HG03196 (cell line): ENCODE data around the gene ZNF574.
A peak's percentile ranks its signal among the peaks of the same experiment; 100 is the strongest.
"Not testable (repeated sequence)": the region's sequence is repeated elsewhere in the genome, so short reads cannot be mapped to it uniquely, and the experiment has no call there.

Experiments used
- ATAC-seq: cut with Tn5 transposase; IDR thresholded peaks from one replicate; pipeline ENCODE4 v1.9.1; 2021; ENCODE audit not compliant: unreplicated experiment

ZNF574 gene

DNA sequence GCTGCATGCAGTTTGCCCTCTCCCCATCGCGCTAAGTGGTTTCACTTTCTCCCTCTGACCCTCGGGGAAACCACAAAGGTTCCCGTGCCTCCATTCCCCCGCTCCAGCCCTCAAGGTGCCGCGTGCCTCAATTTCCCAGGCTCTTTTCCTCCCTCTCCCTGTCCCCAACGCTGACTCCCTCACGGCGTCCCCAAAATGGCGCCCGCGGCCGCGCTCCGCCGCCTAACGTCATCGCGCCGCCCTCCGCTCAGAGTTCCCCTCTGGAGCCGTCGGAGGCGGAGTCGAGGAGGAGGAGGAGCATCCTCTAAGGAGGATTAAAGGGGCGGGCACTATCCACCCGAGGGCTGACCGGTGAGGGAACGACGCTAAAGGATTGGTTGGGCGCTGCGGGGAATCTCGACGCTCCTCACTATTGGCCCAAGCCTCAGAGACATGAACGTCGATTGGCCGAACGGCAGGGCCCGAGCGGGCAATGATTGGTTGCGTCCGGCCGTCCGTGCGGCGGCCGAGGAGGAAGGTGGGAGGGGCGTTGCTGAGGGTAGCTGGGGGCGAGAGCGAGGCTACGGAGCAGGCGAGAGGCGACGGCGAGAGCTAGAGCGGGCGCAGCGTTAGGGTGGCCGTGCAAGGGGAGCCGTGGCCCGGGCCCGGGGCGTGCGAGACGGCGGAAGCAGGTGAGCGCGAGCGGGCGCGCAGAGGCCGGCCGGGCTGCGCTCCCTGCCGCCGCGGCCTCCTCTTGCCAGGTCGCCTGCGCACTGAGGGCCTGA lies at the start of gene ZNF574:
Gene ZNF574, plus strand, starts transcription at position 551 of the 764 bp plus-strand sequence. CDS start 2,441 bp downstream, outside the sequence.
- ATAC-seq = peak; percentile 89

GRCh38 chr19:42028304-42029216 lies 47.4 kb upstream of the ZNF574 start:
- ATAC-seq = no peak

GRCh38 chr19:42030645-42031440 lies 45.1 kb upstream of the ZNF574 start:
- no peak for ATAC-seq

GRCh38 chr19:42032431-42032830 lies 43.5 kb upstream of the ZNF574 start:
- ATAC-seq = no peak

DNA sequence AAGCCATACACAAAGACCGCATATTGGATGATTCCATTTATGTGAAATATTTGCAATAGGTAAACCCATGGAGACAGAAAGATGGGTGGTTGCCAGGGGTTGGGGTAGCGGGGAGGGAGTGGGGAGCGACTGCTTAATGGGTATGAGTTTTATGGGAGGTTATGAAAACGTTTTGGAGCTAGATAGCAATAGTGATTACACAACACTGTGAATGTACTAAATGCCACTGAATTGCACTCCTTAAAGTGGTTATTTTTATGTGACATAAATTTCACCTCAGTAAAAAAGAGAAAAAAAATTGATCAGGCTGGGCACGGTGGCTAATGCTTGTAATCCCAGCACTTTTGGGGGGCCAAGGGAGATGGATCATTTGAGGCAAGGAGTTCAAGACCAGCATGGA lies 42.6 kb upstream of the ZNF574 start:
- no peak for ATAC-seq

DNA sequence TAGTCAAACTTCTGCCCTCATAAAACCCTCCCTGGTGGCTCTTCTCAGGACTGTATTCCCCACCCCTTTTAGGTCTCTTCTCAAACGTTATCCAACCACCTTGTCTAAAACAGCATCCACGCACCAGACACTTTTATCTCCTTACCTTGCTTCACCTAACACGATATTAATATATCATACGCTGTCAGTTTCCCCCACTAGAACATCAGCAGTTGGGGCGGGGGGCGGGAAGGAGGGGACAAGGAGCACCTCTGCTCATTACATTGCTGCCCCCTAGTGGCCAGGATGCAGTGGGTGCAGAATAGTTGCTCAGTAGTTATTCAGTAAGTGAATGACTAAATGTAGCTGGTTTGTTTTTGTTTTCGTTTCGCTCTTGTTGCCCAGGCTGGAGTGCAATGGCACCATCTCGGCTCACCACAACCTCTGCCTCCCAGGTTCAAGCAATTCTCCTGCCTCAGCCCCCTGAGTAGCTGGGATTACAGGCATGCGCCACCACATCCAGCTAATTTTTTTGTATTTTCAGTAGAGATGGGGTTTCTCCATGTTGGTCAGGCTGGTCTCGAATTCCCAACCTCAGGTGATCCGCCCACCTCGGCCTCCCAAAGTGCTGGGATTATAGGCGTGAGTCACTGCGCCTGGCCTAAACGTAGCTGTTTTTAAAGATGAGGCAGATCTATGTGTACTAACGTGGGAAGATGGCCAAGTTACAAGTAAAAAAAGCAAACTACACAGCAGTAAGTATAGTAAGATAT lies 41.1 kb upstream of the ZNF574 start:
- not testable (repeated sequence) for ATAC-seq

DNA sequence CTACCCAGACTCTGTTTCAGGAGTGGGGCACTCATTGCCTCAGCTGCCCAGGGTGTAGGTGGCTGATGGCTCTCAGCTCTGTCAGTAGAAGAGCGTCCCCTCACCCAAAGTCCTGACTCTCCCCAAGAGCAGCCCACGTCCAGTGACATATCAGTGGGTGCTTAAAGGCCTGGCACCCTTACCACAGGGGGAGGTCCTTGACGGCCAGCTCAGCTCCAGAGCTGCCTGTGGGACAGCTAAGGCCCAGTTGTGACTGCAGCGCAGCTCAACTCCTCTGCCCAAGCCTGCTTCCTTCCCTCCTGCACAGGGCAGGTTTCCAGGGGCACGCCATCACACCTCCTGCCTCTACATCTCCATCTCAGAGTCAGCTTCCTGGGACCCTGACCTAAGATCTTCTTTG lies 38.3 kb upstream of the ZNF574 start:
- no peak for ATAC-seq

DNA sequence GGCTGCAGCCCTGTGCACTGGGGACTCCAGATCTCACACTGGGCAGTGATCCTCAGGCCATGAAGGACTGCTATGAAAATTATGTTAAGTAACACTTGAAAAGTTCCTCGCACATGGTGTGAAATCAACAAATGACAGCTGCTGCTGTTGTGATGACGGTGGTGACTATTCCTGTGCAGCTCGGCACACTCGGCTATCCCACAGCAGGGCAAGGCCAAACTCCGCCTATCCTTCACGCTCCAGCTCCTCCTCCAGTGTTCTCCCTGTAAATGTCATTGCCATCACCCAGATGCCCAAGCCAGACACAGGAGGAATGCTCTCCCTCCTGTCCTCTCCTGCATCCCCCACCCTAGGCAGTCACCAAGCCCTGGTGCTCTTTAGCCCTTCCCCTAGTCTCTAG lies 37.3 kb upstream of the ZNF574 start:
- ATAC-seq = no peak

DNA sequence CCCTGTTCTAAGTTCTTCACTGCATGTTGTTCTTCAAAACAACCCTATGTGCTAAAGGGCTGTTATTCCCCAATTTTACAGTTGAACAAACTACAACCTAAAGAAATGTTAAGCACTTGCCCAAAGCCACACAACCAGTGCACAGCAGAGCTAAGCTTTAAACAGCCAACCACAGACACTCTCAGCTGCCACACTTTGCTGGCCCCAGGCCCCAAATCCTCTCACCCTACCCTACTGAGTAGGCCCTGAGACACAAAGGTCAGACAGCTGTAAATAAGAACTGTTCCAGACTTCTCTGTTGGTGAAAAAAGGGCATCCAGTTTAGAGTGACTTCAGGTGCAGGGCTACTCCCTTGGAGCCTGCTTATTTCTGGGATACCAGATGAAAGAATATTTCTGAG lies 35.9 kb upstream of the ZNF574 start:
- no peak for ATAC-seq

GRCh38 chr19:42040491-42040890 lies 35.5 kb upstream of the ZNF574 start:
- not testable (repeated sequence) for ATAC-seq

DNA sequence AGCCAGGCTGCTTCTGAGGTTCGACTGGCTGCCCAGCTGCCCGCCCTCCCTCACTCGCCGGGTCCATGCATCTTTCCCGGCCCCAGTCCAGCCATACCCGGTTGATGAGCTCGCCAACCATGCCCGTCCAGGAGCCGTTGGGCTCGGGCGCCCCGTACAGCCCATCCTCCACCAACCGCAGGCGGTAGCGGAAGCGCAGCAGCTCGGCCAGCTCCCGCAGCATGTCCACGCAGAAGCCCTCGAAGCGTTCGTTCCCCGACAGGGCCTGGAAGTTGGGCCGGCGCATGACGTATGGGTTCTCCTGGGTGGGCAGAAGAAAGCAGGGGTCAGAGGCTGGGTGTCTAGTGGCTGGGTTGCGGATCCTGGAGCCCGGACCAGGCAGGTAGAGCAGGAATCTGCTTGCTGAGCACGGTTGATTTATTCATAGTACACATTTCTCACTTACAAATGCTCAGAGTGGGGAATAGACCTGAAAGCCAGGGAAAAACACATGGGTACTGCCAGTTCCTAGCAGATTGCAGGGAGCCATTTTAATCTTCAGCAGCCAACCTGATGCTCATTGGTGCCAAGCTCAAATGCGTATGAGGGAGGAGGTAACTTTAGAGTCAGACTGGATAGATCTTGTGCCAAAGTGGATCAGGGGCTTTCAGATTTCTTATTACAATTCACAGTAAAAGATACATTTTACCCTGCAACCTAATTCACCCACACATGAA lies 33.4 kb upstream of the ZNF574 start:
- no peak for ATAC-seq

DNA sequence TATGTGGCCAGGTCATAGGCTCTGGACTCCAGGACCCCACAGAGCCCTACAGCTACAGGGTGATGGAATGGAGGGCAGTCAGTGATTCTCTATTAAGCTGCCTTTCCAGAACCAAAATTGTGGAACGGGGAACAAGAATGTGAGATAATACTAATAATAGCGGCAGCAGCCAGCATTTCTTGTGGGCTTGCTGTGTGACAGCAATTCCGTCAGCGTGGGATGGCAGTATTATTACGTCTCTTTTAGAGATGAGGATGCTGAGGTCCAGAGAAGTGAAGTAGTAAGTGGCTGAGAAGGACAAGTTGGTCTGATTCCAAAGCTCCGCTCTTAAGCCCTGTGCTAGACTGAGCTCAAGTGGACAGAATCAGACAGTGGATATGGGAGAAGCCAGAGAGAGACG lies 30.4 kb upstream of the ZNF574 start:
- no peak for ATAC-seq

DNA sequence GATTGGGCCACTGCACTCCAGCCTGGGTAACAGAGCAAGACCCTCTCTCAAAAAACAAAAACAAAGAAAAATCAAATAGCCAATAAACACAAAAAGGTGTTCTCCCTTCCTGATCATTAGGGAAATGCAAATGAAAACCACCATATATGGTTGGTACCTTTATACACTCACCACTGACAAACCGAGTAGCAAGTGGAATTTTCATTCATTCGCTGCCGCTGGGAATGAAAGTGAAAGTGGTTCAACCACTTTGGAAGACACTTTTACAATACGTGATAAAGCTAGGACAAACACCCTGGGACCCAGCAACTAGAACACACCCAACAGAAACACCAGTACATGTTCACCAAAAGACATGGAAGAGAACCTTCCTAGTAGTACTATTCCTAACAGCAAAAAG lies 27.0 kb upstream of the ZNF574 start:
- no peak for ATAC-seq

GRCh38 chr19:42051166-42052115 lies 24.5 kb upstream of the ZNF574 start:
- no peak for ATAC-seq

- no peak for ATAC-seq
Observed at GRCh38 chr19:42052241-42052863, 23.6 kb upstream of the ZNF574 start.

DNA sequence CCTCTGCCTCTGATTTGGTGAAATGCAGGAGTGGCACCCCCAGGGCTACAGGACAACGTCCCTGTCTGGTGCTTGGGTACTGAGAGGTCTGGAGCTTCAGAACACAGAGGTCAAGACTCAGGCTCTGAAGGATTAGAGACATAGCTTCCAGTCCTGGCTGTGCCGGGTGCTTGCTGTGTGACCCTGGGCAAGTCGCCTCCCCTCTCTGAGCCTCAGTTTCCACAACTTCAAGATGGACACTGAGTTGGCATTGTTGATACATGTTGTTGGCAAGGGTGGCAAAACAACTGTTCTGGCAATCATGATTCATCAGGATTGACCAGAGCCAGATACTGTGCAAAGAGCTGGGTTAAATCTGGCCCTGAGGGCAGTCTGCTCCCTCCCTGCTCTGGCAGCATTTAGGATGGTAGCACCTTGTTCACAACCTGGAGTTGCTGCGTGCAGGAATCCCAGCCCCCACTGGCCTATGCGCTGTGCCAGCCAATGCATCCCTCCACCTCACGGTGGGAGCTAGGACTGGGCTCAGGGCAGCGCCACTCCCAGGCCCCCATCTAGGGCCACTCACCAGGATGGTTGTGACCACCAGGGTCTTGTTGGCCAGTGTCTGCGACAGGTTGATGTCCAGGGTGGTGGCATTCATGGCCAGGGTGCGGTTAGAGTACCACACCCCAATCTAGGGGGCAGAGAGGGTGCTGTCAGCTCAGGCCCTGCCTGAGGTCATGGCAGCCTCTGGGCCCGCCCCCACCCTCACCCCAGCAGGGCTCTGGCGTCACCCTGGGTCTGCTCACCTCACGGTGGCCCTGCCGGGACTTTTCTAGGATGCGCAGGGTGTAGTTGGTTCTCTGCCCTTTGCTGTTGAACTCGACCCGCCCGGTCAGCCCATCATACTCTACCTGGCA lies 22.7 kb upstream of the ZNF574 start:
- no peak for ATAC-seq

DNA sequence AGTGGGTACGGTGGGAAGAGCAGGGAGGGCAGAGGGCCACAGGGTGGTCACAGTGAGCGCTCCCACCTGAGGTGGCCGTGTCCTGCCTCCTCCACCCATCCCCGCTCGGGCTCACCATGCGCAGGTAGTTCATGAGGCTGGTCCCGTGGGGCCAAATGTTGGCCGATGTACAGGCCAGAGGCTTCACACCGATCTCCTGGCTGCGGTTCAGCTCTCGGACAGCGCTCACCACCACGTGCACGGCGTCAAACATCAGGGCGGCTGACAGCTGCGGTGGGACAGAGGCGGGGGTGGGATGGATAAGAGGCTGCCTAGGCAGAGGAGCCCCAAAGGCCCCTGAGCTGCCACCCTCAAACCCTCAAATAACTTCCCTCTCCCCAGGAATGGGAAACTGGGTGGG lies 21.8 kb upstream of the ZNF574 start:
- no peak for ATAC-seq
